AG09309 (cell line): Measurements from ENCODE around the gene NCKIPSD.

Source experiments
- DNase-seq: peaks from one replicate; pipeline ENCODE4 v3.0.0-alpha.2; 2010; ENCODE audit warnings: low read depth
- H3K4me3 ChIP-seq: 2 replicates; pipeline ENCODE4 v1.5.1; 2011; ENCODE audit warnings: mild to moderate bottlenecking, low read depth, low read length, moderate library complexity; ENCODE audit not compliant: control insufficient read depth
- TF ChIP-seq, protein P1 (sequence below): IDR thresholded peaks from 2 replicates; pipeline ENCODE4 v1.5.1; 2011; ENCODE audit warnings: mild to moderate bottlenecking, low read depth, low read length, inconsistent platforms; ENCODE audit not compliant: insufficient read depth, control insufficient read depth; ENCODE audit errors: missing control alignments

NCKIPSD gene

DNA sequence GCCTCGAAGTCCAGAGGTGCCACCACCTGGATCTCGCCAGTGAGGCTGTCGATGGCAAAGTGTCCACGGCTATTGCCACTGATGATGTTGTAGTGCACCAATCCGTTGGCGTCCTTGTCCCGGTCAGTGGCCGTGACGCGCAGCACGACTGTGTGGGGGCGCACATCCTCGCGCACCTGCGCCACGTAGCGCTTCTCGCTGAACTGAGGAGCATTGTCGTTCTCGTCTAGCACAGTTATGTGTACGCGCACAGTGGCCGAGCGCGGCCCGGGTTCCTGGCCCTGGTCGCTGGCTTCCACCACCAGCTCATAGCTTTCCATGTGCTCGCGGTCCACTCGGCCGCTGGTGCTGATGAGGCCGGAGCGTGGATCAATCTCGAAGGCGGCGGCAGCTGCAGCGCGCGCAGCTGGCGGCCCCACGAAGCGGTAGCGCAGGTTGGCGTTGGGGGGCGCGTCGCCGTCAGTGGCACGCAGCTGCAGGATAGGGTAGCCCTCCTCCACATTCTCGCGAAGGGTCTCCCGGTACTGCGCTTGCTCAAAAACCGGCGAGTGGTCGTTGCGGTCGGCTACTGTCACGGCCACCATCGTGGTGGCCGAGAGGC, 24.8 kb downstream of the NCKIPSD start:
- no peak overlapping the region for H3K4me3 ChIP-seq
- DNase-seq = no peak

GRCh38 chr3:48656841-48657281, 28.9 kb downstream of the NCKIPSD start:
- no peak overlapping the region for H3K4me3 ChIP-seq
- no peak for DNase-seq
- TF ChIP-seq, protein P1, sequence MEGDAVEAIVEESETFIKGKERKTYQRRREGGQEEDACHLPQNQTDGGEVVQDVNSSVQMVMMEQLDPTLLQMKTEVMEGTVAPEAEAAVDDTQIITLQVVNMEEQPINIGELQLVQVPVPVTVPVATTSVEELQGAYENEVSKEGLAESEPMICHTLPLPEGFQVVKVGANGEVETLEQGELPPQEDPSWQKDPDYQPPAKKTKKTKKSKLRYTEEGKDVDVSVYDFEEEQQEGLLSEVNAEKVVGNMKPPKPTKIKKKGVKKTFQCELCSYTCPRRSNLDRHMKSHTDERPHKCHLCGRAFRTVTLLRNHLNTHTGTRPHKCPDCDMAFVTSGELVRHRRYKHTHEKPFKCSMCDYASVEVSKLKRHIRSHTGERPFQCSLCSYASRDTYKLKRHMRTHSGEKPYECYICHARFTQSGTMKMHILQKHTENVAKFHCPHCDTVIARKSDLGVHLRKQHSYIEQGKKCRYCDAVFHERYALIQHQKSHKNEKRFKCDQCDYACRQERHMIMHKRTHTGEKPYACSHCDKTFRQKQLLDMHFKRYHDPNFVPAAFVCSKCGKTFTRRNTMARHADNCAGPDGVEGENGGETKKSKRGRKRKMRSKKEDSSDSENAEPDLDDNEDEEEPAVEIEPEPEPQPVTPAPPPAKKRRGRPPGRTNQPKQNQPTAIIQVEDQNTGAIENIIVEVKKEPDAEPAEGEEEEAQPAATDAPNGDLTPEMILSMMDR = no peak

More for the DNA sequence above, 24.8 kb downstream of the NCKIPSD start:
- TF ChIP-seq, protein P1 = no peak

DNA sequence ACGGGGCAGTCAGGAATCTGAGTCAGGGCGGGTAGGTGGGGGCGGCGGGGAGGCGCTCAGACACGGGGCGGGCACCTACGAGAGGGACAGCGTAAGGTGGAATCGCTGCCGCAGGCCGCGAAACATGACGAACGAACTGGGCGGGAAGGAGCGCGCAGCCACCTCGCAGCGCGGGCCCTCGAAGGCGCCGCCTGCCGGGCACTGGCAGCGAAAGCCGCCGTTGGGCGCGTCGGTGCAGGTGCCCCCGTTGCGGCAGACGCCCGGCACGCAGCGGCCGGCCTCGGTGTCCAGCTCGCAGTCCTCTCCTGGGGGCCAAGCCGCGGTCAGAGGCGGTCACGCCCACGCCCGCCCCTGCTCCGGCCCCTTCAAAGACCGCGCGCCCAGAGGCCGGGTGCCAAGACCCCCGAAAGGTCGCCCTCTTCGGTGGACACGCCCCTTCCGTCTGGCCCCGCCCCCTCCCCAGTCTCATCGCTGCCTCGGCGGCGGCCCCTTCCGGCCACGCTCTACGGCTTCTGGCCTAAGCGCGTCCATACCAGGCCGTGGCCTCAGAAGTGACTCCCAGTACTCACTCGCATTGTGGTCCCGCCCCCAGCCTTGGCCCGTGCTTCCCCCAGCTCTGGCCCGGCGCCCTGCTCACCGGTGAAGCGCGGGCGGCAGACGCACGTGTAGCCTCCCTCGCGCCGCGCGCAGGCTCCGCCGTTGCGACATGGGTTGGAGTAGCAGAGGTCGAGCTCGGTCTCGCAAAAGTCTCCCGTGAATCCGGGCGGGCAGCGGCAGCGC, 29.5 kb downstream of the NCKIPSD start:
- TF ChIP-seq, protein P1 = peak; percentile 28
- peak; percentile 10 for DNase-seq
- H3K4me3 ChIP-seq = peak overlapping the region; percentile 40

DNA sequence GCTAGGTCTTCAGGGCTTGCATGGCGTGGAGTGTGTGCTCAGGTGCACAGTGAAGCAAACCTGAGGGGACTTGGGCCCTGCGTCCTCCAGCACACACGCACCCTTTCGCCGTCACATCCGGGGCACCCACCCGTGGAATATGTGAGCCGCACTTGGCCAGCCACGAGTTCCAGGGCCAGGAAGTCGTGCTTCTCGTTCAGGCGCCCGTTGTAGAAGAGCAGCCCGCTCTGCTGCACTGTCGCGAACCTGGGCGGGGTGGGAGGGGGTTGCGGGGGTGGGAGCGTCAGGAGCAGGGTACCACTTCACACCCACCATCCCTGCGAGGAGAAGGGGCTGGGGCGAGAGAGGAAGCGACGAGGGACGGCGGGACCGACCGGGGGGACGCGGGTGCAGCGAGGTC, 30.1 kb downstream of the NCKIPSD start:
- TF ChIP-seq, protein P1 = no peak
- peak overlapping the region; percentile 40 for H3K4me3 ChIP-seq
- no peak for DNase-seq

DNA sequence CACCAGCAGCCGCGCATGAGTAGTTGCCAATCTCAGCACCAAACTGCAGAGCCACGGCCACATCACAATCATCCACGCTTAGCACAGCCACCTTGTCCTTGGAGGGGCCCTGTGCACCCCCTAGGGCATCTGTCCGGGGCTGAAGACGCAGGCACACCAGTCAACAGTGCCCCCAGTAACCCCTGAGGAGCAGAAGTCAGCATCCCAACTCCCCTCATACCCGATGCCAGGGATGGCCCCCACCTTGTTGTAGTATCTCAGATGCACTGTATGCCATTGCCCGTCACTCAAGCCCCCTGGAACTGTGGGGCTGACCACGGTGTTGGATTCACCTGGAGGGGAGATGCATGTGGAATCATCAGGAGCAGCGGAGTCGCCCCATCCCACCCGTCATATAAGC, 30.7 kb downstream of the NCKIPSD start:
- DNase-seq = no peak
- H3K4me3 ChIP-seq = no peak overlapping the region
- TF ChIP-seq, protein P1 = no peak

GRCh38 chr3:48652923-48653715, 32.6 kb downstream of the NCKIPSD start:
- H3K4me3 ChIP-seq = no peak overlapping the region
- TF ChIP-seq, protein P1 = no peak
- DNase-seq = no peak
